Activated CD8-positive, alpha-beta memory T cell treated with anti-CD3 and anti-CD28 coated beads for 24 hours (primary cell): Measurements from ENCODE around the gene ANKRD28.

Source experiments
- DNase-seq: peaks from one replicate; pipeline ENCODE4 v3.0.0-alpha.2; 2020

ANKRD28 gene

GRCh38 chr3:15722877-15723623 is 74.7 kb downstream of the ANKRD28 start:
- no peak for DNase-seq

GRCh38 chr3:15716178-15716577 is 81.6 kb downstream of the ANKRD28 start:
- no peak for DNase-seq

- no peak for DNase-seq
These were observed 83.3 kb downstream of the ANKRD28 start for GRCh38 chr3:15714448-15714847.

GRCh38 chr3:15713364-15713763 is 84.4 kb downstream of the ANKRD28 start:
- no peak for DNase-seq

- no peak for DNase-seq
These were observed 86.5 kb downstream of the ANKRD28 start for GRCh38 chr3:15711281-15711680.

- DNase-seq, result no peak
These were observed 88.7 kb downstream of the ANKRD28 start for GRCh38 chr3:15708882-15709677.

- DNase-seq, result no peak
These were observed 90.0 kb downstream of the ANKRD28 start for GRCh38 chr3:15707779-15708178.

GRCh38 chr3:15703346-15703745 is 94.4 kb downstream of the ANKRD28 start:
- DNase-seq, result no peak

GRCh38 chr3:15694628-15695027 is 103.2 kb downstream of the ANKRD28 start:
- DNase-seq, result no peak

GRCh38 chr3:15693355-15693754 is 104.4 kb downstream of the ANKRD28 start:
- DNase-seq, result no peak

- DNase-seq, result no peak
These were observed 107.0 kb downstream of the ANKRD28 start for GRCh38 chr3:15690748-15691147.

GRCh38 chr3:15690230-15690629 is 107.5 kb downstream of the ANKRD28 start:
- DNase-seq, result no peak

- no peak for DNase-seq
These were observed 111.9 kb downstream of the ANKRD28 start for GRCh38 chr3:15685927-15686326.

- DNase-seq, result no peak
These were observed 114.5 kb downstream of the ANKRD28 start for GRCh38 chr3:15683253-15683652.

- no peak for DNase-seq
These were observed 115.1 kb downstream of the ANKRD28 start for GRCh38 chr3:15682561-15683185.

GRCh38 chr3:15681668-15682067 is 116.1 kb downstream of the ANKRD28 start:
- DNase-seq, result no peak

GRCh38 chr3:15679306-15679705 is 118.5 kb downstream of the ANKRD28 start:
- DNase-seq, result no peak

GRCh38 chr3:15676259-15676658 is 121.5 kb downstream of the ANKRD28 start:
- no peak for DNase-seq

GRCh38 chr3:15673536-15673935 is 124.2 kb downstream of the ANKRD28 start:
- no peak for DNase-seq

- no peak for DNase-seq
These were observed 130.3 kb downstream of the ANKRD28 start for GRCh38 chr3:15667484-15667883.

GRCh38 chr3:15666277-15666676 is 131.5 kb downstream of the ANKRD28 start:
- no peak for DNase-seq

GRCh38 chr3:15665510-15666150 is 132.1 kb downstream of the ANKRD28 start:
- no peak for DNase-seq

GRCh38 chr3:15664144-15664543 is 133.6 kb downstream of the ANKRD28 start:
- no peak for DNase-seq
